OCI-M2 (cell line): ENCODE measurements around the gene SYCP3.

Experiments
- DNase-seq: peaks from one replicate; lab custom pipeline; 2025; ENCODE audit not compliant: unreplicated experiment; lab: John Stamatoyannopoulos, UW

The SYCP3 gene

GRCh38 chr12:101680647-101681046, 58.6 kb downstream of the SYCP3 start:
- no peak for DNase-seq

- no peak for DNase-seq
These were observed 59.0 kb downstream of the SYCP3 start for GRCh38 chr12:101680240-101680639.
